A204.1 (cell line): ENCODE data around the gene TMEM141.
"Not testable (repeated sequence)": the region's sequence is repeated elsewhere in the genome, so short reads cannot be mapped to it uniquely, and the experiment has no call there.

ENCODE experiments used
- FAIRE-seq: peaks from 2 replicates; lab custom pipeline; 2012; peaks lifted over from hg19 to GRCh38; lab: Jason Lieb, UNC

Gene TMEM141

GRCh38 chr9:136755302-136756133 is 35.6 kb upstream of the TMEM141 start:
- not testable (repeated sequence) for FAIRE-seq

DNA sequence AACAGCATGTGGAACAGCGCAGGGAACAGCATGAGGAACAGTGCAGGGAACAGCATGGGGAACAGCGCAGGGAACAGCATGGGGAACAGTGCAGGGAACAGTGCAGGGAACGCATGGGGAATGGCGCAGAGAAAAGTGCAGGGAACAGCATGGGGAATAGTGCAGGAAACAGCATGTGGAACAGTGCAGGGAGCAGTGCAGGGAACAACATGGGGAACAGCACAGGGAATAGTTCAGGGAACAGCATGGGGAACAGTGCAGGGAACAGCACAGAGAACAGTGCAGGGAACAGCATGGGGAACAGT is 35.1 kb upstream of the TMEM141 start:
- FAIRE-seq, result no peak

- no peak for FAIRE-seq
Observed at GRCh38 chr9:136756836-136757235, 34.3 kb upstream of the TMEM141 start.

DNA sequence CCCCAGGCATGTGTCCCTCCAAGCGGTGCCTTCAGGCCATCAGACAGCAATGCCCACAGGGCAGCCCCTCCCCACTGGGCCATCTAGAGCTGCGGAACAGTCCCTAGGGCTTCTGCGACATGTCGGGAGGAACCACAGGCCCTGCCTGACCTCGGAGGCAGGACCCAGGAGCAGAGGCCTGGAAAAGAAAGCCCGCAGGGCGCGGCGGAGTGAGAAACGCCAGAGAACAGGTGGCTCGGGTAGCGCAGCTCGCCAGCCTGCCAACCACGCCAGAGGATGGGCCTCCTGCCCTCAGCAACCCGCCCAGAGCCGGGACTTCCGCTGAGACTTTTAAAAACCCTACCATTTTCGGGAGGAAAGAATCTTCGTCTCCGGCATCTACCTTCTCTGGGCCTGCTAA is 33.8 kb upstream of the TMEM141 start:
- no peak for FAIRE-seq

- no peak for FAIRE-seq
Observed at GRCh38 chr9:136757751-136758140, 33.4 kb upstream of the TMEM141 start.

DNA sequence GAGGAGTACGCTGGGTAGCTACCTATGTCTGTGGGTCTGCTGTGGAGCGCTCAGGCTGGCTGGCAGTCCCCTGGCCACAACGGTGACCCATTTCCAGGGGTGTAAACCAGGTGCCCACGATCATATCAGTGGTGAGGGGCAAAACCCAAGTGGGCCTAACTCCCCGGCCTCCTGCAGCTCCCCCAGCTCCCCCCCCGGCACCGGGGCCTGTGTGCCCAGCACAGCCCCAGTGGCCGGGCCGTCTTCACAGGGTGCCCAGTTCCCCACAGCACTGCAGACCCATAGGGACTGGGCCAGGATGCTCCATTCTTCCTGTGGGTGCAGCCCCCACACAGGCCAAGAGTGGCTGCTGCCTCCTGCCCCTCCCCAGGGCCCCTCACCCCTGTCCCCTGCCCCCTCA is 32.1 kb upstream of the TMEM141 start:
- no peak for FAIRE-seq

GRCh38 chr9:136759436-136760325 is 31.5 kb upstream of the TMEM141 start:
- no peak for FAIRE-seq

GRCh38 chr9:136760424-136760823 is 30.7 kb upstream of the TMEM141 start:
- no peak for FAIRE-seq

GRCh38 chr9:136760834-136761544 is 30.2 kb upstream of the TMEM141 start:
- peak; percentile 14 for FAIRE-seq

DNA sequence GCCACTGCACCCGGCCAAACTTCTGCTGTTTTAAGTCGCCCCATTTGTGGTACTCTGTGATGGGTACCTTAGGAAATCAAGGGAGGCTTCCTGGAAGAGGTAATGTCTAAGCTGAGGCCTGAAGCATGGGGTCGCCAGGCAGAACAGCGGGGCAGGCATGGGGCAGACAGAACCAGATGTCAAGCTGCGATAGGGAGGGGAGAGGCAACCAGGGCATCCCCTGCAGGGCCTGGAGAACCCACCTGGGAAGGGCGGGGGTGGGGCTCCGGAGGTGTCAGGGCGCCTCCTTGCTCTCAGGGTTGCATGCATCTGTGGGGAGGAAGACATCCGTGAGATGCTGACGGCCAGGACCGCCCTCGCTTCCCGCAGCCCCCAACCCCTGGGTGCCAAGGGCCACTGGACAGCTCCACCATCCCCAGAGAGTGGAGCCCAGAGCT is 29.6 kb upstream of the TMEM141 start:
- no peak for FAIRE-seq

- no peak for FAIRE-seq
Observed at GRCh38 chr9:136762221-136762691, 28.9 kb upstream of the TMEM141 start.

DNA sequence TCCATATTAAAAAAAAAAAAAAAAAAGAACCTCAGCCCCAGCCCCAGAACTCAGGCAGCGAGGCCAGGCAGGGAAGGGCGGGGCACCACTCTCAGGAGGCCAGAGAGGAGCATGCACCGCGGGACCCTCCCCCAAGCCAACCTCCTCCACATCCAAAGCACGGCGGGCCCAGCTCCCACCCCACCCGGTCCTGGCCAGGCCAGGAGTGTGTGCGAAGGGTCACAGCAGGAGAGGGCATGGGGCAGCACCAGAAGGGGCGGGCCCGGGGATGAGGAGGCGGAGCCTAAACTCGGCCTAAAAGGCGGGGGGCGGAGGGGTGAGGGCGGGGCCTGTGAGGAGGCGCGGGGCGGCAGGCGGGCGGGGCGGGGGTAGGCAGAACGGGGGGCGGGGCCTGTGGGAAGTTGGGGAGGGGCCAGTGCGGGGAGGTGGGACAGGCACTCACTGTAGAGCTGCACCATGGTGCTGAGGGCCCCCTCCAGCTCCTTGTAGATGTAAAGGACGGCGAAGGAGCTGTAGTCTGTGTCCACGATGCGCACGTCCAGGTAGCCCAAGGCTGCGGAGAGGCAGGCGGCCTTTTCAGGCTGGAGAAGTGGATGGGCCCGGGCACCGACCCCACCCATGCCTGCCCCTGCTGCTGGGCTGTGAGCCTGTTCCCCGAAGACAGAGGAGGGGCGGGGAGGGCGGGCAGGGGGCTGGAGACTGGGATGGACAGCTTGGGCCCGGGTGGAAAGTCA is 28.1 kb upstream of the TMEM141 start:
- no peak for FAIRE-seq

DNA sequence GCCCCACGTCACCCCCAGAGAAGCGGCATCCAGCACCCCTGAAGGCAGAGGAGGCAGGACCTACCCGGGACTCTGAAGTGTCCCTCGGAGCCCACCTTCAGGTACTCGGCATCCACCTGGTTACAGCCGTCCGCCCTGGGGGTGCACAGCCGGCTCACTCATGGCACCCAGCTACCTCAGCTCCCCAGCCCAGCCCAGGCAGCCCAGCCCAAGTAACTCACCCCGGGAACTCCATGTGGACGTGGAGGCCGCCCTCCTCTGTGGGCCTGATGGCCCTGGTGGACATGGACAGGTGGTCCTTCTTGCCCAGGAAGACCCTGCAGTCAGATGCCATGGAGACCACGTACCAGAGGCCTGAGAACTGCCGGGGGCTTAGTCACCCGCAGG is 27.5 kb upstream of the TMEM141 start:
- no peak for FAIRE-seq

DNA sequence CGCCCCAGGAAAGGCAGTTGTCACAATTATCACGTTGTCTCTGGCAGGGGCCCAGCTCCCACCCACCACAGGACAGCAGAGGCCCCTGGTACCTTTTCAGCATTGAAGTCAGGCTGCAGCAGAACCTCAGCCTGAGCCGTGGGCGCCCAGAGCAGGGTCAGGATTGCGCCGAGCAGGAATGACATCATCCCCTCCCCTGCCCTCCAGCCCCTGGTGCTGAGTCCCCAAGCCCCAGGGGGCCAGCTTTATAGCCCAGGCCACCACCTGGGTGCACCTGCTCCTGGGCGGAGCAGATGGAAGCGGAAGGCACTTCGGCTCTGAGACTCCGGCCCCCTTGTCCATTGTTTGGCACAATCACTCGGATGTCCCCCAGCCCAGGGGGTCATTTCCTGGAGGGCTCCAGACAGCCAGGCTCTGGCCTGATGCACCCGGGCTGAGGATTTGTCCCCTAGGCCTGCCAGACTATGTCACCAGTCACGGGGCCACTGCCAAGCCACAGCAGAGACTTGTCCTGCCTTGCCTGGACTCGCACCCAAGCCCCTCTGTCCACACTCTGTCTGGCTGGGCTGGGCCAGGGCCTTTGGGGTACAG is 26.7 kb upstream of the TMEM141 start, which contains the start of gene LCN15:
Gene LCN15 (minus strand): TSS at position 218 of the 591 bp plus-strand sequence. CDS start 30 bp downstream, at position 188.
- FAIRE-seq, result no peak

DNA sequence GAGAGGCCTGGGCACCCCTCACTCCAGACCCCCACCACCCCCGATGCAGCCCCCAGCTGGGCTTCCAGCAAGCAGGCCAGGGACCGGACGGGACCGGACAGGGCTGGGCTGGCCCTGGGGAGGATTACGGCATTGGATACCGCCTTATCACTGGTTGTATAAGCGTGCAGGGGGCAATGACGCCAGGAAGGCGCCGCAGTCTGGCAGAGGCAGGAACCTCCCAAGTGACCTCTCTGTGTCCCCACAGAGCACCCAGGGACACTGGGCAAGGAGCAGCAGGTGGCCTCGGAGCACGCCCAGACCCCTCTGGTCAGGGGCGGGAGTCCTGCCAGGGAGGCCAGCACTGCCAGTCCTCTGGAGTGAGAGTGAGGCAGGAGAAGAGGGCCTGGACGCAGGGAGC is 26.1 kb upstream of the TMEM141 start:
- no peak for FAIRE-seq

DNA sequence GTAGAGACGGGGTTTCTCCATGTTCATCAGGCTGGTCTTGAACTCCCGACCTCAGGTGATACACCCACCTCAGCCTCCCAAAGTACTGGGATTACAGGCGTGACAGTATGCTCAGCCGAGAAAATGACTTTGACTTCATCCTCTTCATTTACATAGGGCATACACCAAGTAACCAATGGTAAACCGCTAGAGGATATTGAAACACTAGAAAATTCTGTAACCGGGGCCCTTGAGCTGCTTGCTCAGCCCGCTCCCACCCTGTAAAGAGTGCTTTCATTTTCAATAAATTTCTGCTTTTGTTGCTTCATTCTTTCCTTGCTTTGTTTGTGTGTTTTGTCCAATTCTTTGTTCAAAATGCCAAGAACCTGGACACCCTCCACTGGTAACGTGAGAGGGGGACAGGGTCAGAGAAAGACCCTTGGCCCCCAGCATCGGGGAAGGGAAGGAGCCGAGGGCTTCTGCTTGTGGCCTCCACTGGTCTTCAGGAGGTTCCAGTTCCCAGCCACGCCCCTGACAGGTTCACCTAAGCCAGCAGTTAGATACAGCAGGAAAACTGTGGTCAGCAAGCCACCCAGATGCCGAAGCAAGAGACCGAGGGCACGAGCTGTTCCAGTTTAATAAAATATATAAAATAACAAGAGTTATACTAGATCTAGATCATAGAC is 25.3 kb upstream of the TMEM141 start:
- not testable (repeated sequence) for FAIRE-seq

DNA sequence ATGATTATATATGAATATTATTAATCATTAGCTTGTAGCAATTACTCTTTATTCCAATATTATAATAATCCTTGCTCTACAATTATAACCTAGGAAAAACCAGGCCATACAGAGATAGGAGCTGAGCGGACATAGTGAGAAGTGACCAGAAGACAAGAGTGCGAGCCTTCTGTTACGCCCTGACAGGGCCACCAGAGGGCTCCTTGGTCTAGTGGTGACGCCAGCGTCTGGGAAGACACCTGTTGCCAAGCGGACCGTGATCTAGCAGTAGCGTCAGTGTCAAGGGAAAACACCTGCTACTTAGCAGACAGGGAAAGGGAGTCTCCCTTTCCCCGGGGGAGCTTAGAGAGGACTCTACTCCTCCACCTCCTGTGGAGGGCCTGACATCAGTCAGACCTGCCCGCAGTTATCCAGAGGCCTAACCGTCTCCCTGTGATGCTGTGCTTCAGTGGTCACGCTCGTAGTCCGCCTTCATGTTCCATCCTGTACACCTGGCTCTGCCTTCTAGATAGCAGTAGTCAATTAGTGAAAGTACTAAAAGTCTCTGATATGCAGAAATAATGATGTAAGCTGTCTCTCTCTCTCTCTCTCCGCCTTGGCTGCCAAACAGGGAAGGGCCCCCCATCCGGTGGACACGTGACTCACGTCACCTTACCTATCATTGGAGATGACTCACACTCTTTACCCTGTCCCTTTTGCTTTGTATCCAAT is 24.6 kb upstream of the TMEM141 start:
- FAIRE-seq, result peak; percentile 78

DNA sequence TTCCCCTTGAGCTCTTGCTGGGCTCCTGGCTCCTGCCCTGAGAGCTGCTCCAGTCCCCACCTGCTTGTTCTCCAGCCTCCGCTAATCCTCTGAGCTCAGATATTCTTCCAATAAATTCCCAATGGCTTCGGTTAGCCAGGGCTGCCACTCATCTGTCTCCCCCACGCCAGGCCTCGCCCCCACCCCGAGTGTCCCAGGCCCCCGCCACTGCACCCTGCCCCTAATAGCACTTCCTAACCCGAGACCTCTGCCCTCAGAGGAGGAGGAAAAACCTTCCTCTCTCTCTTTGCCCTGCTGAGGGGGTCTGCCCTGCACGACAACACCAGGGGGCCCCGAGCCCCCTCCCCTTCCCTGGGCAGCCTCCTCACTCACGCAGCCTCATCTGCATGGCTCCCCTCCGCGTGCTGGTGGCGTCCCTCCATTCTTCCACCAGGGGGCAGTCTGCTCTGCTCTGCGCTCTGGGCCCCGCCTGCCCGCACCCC is 21.4 kb upstream of the TMEM141 start:
- FAIRE-seq, result no peak

- FAIRE-seq, result no peak
Observed at GRCh38 chr9:136771907-136772415, 19.2 kb upstream of the TMEM141 start.
